Measurements from ENCODE around the gene RETREG1. TPM values are rescaled to one million over a fixed set of nuclear protein-coding genes. Genes with fewer than 3 reads are reported as not detected.

The RETREG1 gene
- total RNA-seq, 2 donors from 2014 or later = 7.4 to 26.5 TPM

DNA sequence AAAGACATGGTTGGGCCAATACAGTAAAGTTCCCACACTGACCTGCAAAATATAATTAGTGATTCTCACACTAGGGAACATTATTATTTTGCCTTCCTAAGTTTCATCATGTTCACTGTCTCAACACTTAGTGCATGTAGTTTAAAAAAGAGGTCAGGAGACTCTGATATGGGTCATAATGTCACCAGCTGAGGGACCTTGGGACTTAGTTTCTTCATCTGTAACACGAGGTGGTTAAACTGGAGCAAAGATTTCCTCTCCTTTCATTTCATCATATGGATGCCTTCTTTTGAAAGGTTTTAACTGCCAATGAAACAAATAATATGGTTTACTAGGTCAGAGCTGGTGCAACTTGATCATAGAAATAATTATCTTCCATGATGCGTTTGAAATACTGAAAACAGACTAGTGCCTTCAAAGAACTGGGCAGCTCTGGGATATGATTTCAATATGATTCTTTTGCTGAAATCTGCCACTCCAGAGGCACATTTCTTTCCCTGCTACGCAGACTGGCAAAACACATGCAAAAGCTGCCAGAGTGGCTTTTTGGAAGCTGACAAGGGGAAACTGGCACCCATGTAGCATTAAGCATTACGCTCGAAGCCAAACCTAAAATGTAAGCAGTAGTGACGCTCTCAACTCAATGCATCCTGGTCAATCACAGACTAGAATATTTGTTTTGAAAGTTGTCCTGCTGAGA lies 20.8 kb downstream of the RETREG1 start:
- Mint-ChIP-seq H3K9me3 (peaks cover 2 to 4% of the 10 kb centered on the region in 2 donors), H3K36me3 (peaks cover 8 to 54% of the 10 kb centered on the region in 2 donors), H3K27ac (no peak overlapping the region)
- no peak for ATAC-seq
- DNase-seq (ENCODE audit: low spot score in 2 of 2) = no peak

- ATAC-seq (peak; percentile 32 to 49), DNase-seq (ENCODE audit: low spot score in 2 of 2) (no peak)
- Mint-ChIP-seq H3K9me3 (peaks cover 2 to 4% of the 10 kb centered on the region in 2 donors), H3K27ac (no peak overlapping the region), H3K36me3 (peaks cover 17 to 52% of the 10 kb centered on the region in 2 donors)
These were observed 23.2 kb downstream of the RETREG1 start for GRCh38 chr5:16593628-16594027.

- no peak for ATAC-seq
- Mint-ChIP-seq H3K27ac (no peak overlapping the region), H3K9me3 (peaks cover 2 to 4% of the 10 kb centered on the region in 2 donors), H3K36me3 (peaks cover 22 to 46% of the 10 kb centered on the region in 2 donors)
- DNase-seq (ENCODE audit: low spot score in 2 of 2) = no peak
These were observed 23.8 kb downstream of the RETREG1 start for GRCh38 chr5:16593013-16593412.

GRCh38 chr5:16592255-16592654 lies 24.5 kb downstream of the RETREG1 start:
- ATAC-seq (no peak), DNase-seq (ENCODE audit: low spot score in 2 of 2) (no peak)
- peaks cover 29 to 46% of the 10 kb centered on the region in 2 donors for H3K36me3 Mint-ChIP-seq
- peak overlapping the region; percentile 6 to 43 for H3K27ac Mint-ChIP-seq
- peaks cover 2 to 4% of the 10 kb centered on the region in 2 donors for H3K9me3 Mint-ChIP-seq

- DNase-seq (ENCODE audit: low spot score in 2 of 2) = no peak
- Mint-ChIP-seq H3K27ac (no peak overlapping the region), H3K9me3 (peaks cover 4 to 6% of the 10 kb centered on the region in 2 donors), H3K36me3 (peaks cover 34 to 51% of the 10 kb centered on the region in 2 donors)
- no peak for ATAC-seq
These were observed 26.1 kb downstream of the RETREG1 start for GRCh38 chr5:16590685-16591084.

DNA sequence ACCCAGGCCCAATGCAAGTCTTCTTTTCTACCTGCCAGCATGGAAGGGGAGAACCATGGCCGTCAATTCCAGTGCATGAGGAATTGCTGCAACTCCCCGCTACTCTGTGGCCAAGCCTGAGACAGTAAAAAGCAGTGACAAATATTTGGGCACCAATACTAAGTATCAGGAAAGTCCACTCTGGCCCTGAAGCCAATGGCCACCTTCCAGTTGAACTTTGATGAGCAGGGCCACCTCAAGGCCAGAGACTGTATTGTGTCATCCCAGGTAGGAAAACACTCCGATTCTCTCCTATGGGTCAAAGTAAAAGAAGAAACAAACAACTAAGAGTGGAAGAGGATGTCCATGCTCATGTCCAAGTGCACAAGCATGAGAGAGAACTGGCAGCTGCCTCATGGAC lies 27.1 kb downstream of the RETREG1 start:
- no peak for ATAC-seq
- DNase-seq (ENCODE audit: low spot score in 2 of 2) = no peak
- no peak overlapping the region for H3K27ac Mint-ChIP-seq
- H3K36me3 Mint-ChIP-seq = peaks cover 34 to 47% of the 10 kb centered on the region in 2 donors
- peaks cover 4 to 6% of the 10 kb centered on the region in 2 donors for H3K9me3 Mint-ChIP-seq

GRCh38 chr5:16588434-16589214 lies 28.2 kb downstream of the RETREG1 start:
- no peak for DNase-seq (ENCODE audit: low spot score in 2 of 2)
- peaks cover 4% of the 10 kb centered on the region in 2 donors for H3K9me3 Mint-ChIP-seq
- H3K36me3 Mint-ChIP-seq = peaks cover 34 to 40% of the 10 kb centered on the region in 2 donors
- H3K27ac Mint-ChIP-seq = no peak overlapping the region
- ATAC-seq = no peak

- no peak for DNase-seq (ENCODE audit: low spot score in 2 of 2)
- no peak overlapping the region for H3K27ac Mint-ChIP-seq
- no peak for ATAC-seq
- peaks cover 0 to 3% of the 10 kb centered on the region in 2 donors for H3K9me3 Mint-ChIP-seq
- peaks cover 31 to 34% of the 10 kb centered on the region in 2 donors for H3K36me3 Mint-ChIP-seq
These were observed 30.2 kb downstream of the RETREG1 start for GRCh38 chr5:16586556-16586955.

DNA sequence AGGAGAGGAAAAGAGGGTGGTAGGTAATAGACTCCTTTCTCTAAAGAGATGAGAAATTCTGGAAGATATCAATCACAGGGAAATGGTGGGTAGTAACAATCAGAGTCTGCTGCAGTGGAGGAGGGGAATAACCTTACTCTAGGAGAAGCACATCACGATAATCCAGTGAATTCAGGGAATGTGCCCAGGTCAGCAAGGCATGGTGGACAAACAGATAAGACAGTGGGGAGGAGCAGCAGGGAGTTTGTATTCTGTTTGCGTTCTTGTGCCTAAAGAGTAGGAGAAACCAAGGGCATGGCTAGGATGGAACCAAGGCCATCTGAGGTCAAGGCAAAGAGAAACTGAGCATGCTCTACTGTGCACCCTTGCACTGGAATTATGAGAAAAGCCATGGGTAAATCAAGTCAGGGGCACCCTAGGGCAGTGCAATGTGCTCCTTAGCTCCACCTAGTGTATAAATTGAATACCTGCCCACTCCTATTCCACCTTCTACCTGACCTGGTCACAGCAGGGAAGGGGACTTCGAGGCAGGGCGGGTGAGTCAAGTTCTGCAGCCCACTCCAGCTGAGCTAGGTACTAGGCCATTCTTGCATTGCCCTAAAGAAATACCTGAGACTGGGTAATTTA lies 31.6 kb downstream of the RETREG1 start:
- Mint-ChIP-seq H3K27ac (peak overlapping the region in 1 of 2 donors; percentile 41), H3K36me3 (peaks cover 19 to 28% of the 10 kb centered on the region in 2 donors), H3K9me3 (peaks cover 0 to 3% of the 10 kb centered on the region in 2 donors)
- DNase-seq (ENCODE audit: low spot score in 2 of 2) = peak in 1 of 2 donors; percentile 5
- peak; percentile 67 to 73 for ATAC-seq

- Mint-ChIP-seq H3K27ac (no peak overlapping the region), H3K9me3 (peaks cover 7% of the 10 kb centered on the region in 2 donors), H3K36me3 (peaks cover 11 to 19% of the 10 kb centered on the region in 2 donors)
- DNase-seq (ENCODE audit: low spot score in 2 of 2) = no peak
- peak in 1 of 2 donors; percentile 28 for ATAC-seq
These were observed 34.7 kb downstream of the RETREG1 start for GRCh38 chr5:16582081-16582480.

DNA sequence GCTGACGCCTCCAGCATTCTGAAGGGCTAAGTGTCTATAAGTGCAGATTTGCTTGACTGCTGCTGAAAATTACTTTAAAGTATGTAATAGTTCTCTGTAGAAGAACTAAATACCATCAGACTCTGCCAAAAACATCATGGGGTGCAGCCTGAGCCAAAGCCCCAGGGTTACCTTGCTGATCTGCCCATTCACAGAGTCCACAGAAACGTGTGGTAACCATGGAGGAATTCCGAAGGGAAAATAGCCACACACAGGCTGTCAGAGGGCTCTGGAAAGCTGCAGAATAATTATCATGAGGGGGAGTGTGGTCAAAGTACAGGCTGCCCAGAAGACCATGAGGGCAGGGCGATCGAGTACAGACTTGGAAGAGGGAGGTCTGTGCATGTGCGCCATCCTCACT lies 36.4 kb downstream of the RETREG1 start:
- no peak for ATAC-seq
- Mint-ChIP-seq H3K9me3 (peaks cover 4 to 7% of the 10 kb centered on the region in 2 donors), H3K36me3 (peaks cover 6 to 18% of the 10 kb centered on the region in 2 donors), H3K27ac (no peak overlapping the region)
- DNase-seq (ENCODE audit: low spot score in 2 of 2) = no peak

GRCh38 chr5:16579142-16579847 lies 37.5 kb downstream of the RETREG1 start:
- peaks cover 4 to 7% of the 10 kb centered on the region in 2 donors for H3K9me3 Mint-ChIP-seq
- no peak overlapping the region for H3K27ac Mint-ChIP-seq
- ATAC-seq = no peak

DNA sequence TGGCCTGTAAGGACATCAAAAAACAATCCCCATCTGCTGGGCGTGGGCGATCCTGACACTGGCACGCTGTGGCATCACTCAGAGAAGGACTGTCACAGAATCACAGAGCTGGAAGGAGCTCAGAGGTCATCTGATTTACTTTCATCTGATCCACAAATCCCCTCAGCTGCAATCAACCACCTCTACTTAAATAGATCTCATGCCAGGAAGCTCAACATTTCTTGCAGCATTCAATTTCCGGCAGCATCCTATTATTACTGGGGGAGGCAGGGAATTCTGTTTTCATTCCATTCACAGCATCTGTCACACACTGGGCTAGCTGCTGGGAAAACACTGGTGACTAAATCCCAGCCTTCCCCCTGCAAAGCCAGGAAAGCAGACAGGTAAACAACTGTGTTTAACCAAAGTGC lies 38.3 kb downstream of the RETREG1 start:
- Mint-ChIP-seq H3K9me3 (peaks cover 4 to 7% of the 10 kb centered on the region in 2 donors), H3K36me3 (peaks cover 6 to 18% of the 10 kb centered on the region in 2 donors), H3K27ac (no peak overlapping the region)
- no peak for ATAC-seq
- no peak for DNase-seq (ENCODE audit: low spot score in 2 of 2)

More at GRCh38 chr5:16579142-16579847, 37.5 kb downstream of the RETREG1 start:
- DNase-seq (ENCODE audit: low spot score in 2 of 2) = no peak
- H3K36me3 Mint-ChIP-seq = peaks cover 6 to 18% of the 10 kb centered on the region in 2 donors

GRCh38 chr5:16577677-16578076 lies 39.1 kb downstream of the RETREG1 start:
- ATAC-seq (peak in 1 of 2 donors; percentile 53), DNase-seq (ENCODE audit: low spot score in 2 of 2) (no peak)
- Mint-ChIP-seq H3K27ac (no peak overlapping the region), H3K36me3 (peaks cover 6 to 18% of the 10 kb centered on the region in 2 donors), H3K9me3 (peaks cover 4 to 7% of the 10 kb centered on the region in 2 donors)

- no peak overlapping the region for H3K27ac Mint-ChIP-seq
- ATAC-seq (no peak), DNase-seq (ENCODE audit: low spot score in 2 of 2) (no peak)
- peaks cover 4 to 7% of the 10 kb centered on the region in 2 donors for H3K9me3 Mint-ChIP-seq
- H3K36me3 Mint-ChIP-seq = peaks cover 11 to 24% of the 10 kb centered on the region in 2 donors
These were observed 41.7 kb downstream of the RETREG1 start for GRCh38 chr5:16574789-16575721.
